EH (cell line): ENCODE results near the gene COL4A6.

Source experiments
- DNase-seq: peaks from one replicate; pipeline ENCODE4 v3.0.0-alpha.2; 2015; ENCODE audit warnings: low read depth

The COL4A6 gene

GRCh38 chrX:108270739-108271396 is 167.4 kb downstream of the COL4A6 start:
- DNase-seq, result peak; percentile 63

GRCh38 chrX:108270280-108270679 is 167.9 kb downstream of the COL4A6 start:
- no peak for DNase-seq

- peak; percentile 1 for DNase-seq
Observed at GRCh38 chrX:108268434-108269080, 169.7 kb downstream of the COL4A6 start.

GRCh38 chrX:108267557-108267956 is 170.7 kb downstream of the COL4A6 start:
- no peak for DNase-seq

GRCh38 chrX:108264376-108264775 is 173.8 kb downstream of the COL4A6 start:
- no peak for DNase-seq

GRCh38 chrX:108261549-108262203 is 176.5 kb downstream of the COL4A6 start:
- peak; percentile 1 for DNase-seq

GRCh38 chrX:108257556-108257955 is 180.7 kb downstream of the COL4A6 start:
- DNase-seq, result no peak

- DNase-seq, result no peak
Observed at GRCh38 chrX:108254636-108255035, 183.6 kb downstream of the COL4A6 start.

- no peak for DNase-seq
Observed at GRCh38 chrX:108250654-108251579, 187.3 kb downstream of the COL4A6 start.

GRCh38 chrX:108246304-108246954 is 191.8 kb downstream of the COL4A6 start:
- no peak for DNase-seq

GRCh38 chrX:108245462-108245861 is 192.8 kb downstream of the COL4A6 start:
- no peak for DNase-seq

- DNase-seq, result no peak
Observed at GRCh38 chrX:108235986-108236385, 202.2 kb downstream of the COL4A6 start.

- no peak for DNase-seq
Observed at GRCh38 chrX:108230574-108230973, 207.6 kb downstream of the COL4A6 start.

- peak; percentile 35 for DNase-seq
Observed at GRCh38 chrX:108224727-108225621, 213.2 kb downstream of the COL4A6 start.

GRCh38 chrX:108224218-108224617 is 214.0 kb downstream of the COL4A6 start:
- DNase-seq, result no peak

GRCh38 chrX:108223585-108223984 is 214.6 kb downstream of the COL4A6 start:
- no peak for DNase-seq

GRCh38 chrX:108221301-108221864 is 216.8 kb downstream of the COL4A6 start:
- DNase-seq, result no peak

- DNase-seq, result no peak
Observed at GRCh38 chrX:108219949-108220601, 218.1 kb downstream of the COL4A6 start.

GRCh38 chrX:108217876-108218275 is 220.3 kb downstream of the COL4A6 start:
- no peak for DNase-seq
